Stimulated activated naive CD8-positive, alpha-beta T cell treated with anti-CD3 and anti-CD28 coated beads, Interleukin-15, Interleukin-2, amounts not matched to agents 100 U/mL and 50 U/mL, for 24 hours (primary cell): ENCODE data around the gene TOGARAM1.

ENCODE experiments used
- ATAC-seq: fragments of 150-1000 bp; cut with Tn5 transposase; one replicate; pipeline ENCODE4 v1.10.0; 2021
- DNase-seq: peaks from one replicate; pipeline ENCODE4 v3.0.0; 2021

Gene TOGARAM1

DNA sequence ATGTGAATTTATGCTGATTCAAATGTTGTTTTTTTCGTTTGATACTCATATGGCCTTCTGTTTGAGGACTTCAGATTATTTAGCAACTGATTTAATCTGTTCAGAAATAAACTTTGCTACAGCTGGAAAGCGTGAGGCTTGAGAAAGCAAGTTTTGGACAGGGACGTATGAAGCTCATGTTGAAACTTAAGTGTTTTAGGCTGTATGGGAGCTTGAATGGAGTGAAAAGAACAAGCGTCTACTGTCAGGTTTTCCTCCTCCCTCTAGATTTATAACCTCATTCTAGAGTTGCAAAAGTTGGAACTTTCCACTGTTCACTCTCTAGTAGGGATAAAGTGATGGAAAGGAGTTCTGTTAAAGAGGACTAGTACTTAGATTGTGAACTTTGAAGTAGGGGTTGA, 123.0 kb downstream of the TOGARAM1 start:
- DNase-seq (no peak), ATAC-seq (no peak)

DNA sequence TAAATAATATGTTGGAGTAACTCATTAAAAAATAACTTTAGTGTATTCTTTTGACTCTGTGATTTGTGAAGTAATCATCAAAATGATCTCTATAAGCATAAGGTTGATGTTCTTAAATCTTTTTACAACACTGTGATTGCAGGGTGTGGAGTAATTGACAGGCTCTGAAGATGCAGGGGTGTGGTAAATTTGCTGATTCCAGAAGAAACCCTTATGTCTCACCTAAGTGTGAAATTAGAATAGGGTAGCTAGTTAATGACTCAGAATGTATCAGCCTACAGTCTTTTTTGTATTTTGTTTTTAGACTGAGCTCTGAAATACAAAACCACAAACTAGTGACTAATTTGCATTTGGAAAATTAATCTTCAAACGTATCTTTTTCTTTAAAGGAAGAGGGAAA, 127.8 kb downstream of the TOGARAM1 start:
- ATAC-seq (peak; percentile 98), DNase-seq (no peak)

DNA sequence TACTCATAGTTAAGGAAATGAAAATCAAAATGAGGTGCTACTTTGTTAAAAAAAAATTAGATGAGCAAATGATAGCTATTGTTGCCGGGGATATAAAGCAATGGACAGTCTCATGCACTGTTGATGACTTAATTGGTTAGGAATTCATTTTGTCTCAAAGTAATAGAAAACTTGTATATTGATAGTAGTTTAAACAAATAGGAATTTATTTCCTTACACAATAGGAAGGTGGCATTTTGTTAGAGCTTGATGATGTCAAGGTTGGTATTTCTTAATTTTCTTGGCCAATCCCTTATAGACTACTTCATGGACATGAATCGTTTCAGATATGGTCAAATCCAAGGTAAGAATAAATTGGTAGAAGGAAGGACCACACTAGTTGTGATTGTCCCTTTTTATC, 129.7 kb downstream of the TOGARAM1 start:
- DNase-seq: no peak
- ATAC-seq: no peak

DNA sequence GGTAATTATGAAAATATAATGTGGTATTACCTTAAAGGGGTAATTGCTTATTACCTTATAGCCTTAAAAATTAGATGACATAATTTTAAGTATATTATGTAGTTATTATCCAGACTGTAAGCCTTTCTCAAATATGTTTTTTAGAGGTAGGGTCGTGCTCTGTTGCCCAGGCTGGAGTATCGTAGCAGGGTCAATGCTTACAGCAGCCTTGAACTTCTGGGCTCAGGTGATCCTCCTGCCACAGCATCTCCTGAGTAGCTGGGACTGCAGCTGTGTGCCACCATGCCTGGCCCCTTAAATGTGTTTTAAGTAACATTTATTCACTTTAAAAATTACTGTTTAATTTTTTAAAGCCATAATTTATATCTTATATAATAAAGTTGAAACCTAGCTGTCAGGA, 132.3 kb downstream of the TOGARAM1 start:
- ATAC-seq: no peak
- DNase-seq: no peak

DNA sequence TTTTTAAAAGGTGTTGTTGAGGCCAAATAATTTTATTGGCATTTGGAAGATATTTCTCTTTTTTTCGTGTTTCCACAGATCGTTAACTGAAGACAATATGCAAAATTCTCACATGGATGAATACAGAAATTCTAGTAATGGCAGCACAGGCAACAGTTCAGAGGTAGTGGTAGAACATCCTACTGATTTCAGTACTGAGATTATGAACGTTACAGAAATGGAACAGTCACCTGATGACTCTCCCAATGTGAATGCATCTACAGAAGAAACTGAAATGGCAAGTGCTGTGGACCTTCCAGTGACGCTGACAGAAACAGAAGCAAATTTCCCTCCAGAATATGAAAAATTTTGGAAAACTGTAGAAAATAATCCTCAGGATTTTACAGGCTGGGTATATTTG, 133.2 kb downstream of the TOGARAM1 start:
- ATAC-seq (no peak), DNase-seq (no peak)

DNA sequence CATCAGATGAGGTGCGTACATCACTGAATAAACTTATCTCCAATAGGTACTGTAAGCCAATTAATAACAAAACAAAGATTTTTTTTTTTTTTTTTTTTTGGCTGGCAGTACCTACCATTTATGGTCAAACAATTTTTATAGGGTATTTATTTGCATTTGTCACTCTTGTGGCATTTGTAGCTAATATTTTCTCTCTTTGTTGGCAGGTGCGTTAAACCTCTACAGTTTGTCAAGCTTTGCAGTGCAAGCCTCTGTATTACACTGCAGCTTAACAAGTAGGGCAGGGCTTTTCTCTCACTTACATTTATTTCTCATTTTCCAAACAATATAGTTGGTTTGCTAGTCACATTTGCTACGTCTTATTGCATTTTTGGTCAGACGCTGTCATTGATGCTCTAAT, 134.2 kb downstream of the TOGARAM1 start:
- no peak for ATAC-seq
- no peak for DNase-seq

DNA sequence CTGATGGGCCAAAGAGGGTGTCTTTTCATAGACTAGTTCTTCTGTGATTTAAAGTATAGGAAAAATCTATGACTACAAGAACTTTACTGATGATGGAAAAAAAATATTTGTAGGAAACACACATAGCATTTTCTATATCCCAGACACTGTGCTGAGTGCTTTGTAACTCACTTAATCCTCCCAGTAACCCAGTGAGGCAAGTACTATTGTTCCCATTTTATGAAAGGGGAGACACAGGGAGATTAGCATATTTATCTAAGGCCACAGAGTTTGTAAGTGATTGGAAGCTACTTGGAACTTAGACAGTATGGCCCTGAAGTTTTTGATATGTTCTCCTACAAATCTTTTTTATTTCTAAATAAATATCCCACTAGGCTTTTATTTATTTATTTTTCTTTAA, 141.8 kb downstream of the TOGARAM1 start:
- no peak for ATAC-seq

DNA sequence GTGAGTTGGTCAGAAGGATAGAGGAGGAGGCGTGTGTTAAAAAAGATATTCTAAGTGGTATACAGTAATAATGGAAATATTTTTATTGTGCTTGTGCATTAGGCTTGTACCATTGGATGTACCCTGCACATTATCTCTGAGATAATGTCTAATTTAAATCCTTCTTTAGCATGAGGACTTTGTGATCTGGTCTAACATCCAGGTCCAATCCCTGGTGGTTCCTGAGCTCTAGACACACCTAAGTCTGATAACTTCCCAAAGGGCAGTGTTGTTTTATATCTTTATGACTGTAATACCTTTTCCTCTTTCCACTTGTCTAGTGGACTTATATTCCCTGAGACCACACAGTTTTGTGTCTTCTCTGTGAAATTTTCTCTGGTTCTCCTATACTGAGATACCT, 142.6 kb downstream of the TOGARAM1 start:
- ATAC-seq (no peak), DNase-seq (no peak)

More for the DNA sequence above, 141.8 kb downstream of the TOGARAM1 start:
- no peak for DNase-seq

DNA sequence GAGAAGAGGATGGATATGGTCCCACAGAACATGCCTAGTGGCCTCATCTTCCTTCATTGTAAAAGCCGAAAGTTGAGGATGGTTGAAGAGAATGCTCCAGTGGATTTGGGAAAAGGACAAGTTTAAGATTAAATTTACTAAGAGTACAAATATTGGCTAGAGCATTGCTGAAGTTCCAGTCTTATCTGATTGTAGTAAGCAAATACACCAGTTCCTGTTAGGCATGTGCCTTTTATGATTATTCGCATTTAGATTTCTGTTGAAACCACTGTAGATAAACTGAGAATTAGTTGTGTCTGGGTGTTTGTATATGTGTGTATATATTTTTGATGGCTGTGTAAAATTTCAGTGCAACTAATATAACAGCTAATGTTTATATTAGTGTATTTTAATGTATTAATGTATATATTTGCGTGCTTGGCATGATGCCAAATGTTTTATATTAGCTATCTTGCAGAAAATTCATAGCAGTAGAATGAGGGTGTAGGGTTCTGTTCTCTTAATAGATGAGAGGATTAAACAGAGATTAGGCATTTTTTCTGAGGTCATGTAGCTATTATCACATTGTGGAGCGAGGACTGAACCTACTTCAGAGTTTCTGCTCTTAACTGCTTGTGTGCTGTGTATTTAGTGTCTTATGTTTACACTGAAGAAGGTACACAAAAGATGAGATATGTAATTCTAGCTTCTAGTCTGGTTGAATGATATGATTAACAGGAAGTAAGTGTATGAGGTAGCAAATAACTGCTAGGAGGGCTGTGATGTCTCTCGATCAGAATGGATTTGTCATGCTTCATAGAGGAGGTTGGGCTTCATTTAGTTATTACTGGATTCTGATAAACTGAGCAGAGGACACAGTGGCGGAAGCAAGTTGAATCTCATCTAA, 151.1 kb downstream of the TOGARAM1 start:
- no peak for DNase-seq
- ATAC-seq: peak; percentile 36

DNA sequence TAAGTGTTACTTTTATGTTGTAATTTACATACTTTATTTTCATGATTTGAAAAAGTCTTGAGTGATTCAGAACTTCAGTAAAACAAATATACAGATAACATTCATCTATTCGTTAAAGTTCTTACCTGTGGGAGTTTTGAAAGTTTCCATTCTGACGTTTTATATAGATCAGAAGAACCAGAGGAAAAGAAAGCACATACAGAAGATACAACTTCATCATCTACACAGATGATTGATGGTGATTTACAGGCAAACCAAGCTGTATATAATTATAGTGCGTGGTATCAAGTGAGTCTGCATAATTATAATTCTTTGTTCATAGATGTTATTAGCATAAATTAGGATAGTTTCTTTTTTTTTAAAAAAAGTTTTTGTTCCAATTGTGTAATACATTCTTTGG, 152.3 kb downstream of the TOGARAM1 start:
- ATAC-seq (peak; percentile 72), DNase-seq (no peak)

DNA sequence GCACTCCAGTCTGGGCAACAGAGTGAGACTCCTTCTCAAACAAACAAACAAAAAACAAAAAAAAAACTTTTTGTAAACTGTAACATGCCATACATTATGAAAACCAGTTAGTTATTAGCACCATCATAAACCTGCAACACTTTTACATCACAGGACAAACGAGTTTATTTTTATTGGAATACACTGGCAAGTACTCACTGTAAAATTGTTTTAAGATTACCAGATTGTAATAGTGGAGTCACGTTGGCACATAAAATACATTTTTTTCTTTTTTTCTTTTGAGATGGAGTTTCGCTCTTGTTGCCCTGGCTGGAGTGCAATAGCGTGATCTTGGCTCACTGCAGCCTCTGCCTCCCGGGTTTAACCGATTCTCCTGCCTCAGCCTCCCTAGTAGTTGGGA, 156.6 kb downstream of the TOGARAM1 start:
- no peak for DNase-seq
- ATAC-seq: no peak

DNA sequence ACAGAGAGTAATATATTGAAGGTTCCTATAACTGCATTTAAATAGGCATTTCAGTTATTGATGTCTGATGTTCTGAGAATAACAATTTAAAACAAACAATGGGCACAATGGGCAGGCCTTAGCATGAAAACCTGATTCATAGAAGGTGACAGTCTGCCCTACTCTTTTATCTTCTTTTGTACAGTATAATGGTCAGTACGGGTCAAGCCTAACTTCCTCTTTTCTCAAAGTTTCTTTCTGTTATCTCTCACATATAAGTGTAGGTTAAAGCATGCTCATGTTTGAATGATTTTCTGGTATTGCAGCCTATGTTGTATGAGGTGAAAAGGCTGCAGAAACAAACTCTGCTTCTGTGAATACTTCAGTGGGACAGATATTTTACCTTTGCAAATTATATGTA, 158.1 kb downstream of the TOGARAM1 start:
- no peak for DNase-seq
- no peak for ATAC-seq

DNA sequence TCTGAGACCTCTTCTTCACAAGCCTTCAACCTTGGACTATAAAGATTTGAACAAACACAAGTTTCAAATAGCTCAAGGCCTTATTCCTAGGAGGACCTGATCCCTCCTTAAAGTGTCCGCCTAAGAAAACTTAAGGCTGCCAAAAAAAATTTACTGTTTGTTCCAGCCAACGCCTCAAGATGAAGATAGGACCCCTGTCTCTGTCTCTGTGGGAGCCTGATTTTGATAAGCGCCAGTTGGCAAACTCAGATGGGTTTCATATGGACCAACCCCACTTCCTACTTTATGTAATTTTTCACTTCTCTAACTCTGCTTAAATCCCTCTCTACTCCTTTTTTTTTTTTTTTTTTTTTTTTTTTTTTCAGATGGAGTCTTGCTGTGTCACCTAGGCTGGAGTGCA, 161.3 kb downstream of the TOGARAM1 start:
- ATAC-seq (no peak), DNase-seq (no peak)
